ENCODE results near the gene TNFRSF13B. TPM values are rescaled to one million over a fixed set of nuclear protein-coding genes. Genes with fewer than 3 reads are reported as not detected.
"Not testable (repeated sequence)": the region's sequence is repeated elsewhere in the genome, so short reads cannot be mapped to it uniquely, and the experiment has no call there.

The TNFRSF13B gene
- total RNA-seq, 2 donors from 2014 or later: 0.97 to 1.6 TPM

DNA sequence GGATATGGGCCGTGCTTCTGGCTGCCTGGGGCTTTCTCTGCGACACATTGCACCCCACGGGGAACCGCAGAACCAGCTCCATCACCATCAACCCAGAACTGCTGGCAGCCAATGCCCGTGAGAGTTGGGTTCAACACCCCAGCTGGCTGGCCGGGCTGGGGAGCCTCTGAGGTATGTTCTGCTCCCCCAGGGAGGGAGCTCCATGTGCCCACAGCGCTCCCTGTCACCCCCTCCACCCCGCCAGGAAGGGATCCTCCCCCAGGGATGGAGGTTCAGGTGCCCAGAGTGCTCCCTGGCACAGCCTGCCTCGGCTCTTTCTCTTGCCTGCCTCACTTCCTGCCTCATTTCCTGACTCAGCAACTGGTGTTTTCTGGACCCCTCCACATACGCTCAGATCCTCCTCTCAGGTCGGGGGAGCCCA lies 46.1 kb upstream of the TNFRSF13B start:
- Mint-ChIP-seq H3K27me3 (ENCODE audit: insufficient read depth) (peaks cover 3% of the 10 kb centered on the region), H3K9me3 (no peaks in the 10 kb centered on the region), H3K4me3 (no peak overlapping the region), H3K36me3 (ENCODE audit: low read depth) (no peaks in the 10 kb centered on the region), H3K27ac (peak overlapping the region; percentile 62), H3K4me1 (peaks cover 4% of the 10 kb centered on the region)
- peak; percentile 45 for DNase-seq
- Histone ChIP-seq H3K36me3 (ENCODE audit: control insufficient read depth, insufficient read depth, low read length) (no peaks in the 10 kb centered on the region), H3K27me3 (ENCODE audit: control insufficient read depth, insufficient read depth, low read length, poor library complexity, severe bottlenecking) (no peaks in the 10 kb centered on the region), H3K9me3 (ENCODE audit: control insufficient read depth, low read length) (no peaks in the 10 kb centered on the region), H3K27ac (ENCODE audit: low read depth, low read length) (no peak overlapping the region), H3K4me1 (ENCODE audit: control insufficient read depth, insufficient read depth, low read length) (no peaks in the 10 kb centered on the region), H3K4me3 (ENCODE audit: low read length) (no peak overlapping the region), H3K9ac (ENCODE audit: extremely low read depth, low read length, poor library complexity, severe bottlenecking) (no peak overlapping the region)
- 90 to 91% methylated on average over 5 to 11 of the region's 11 CpGs for WGBS, 2 experiments (ENCODE audit: insufficient coverage in 1 of 2, insufficient read length in 1 of 2)
- TF ChIP-seq, protein P1, sequence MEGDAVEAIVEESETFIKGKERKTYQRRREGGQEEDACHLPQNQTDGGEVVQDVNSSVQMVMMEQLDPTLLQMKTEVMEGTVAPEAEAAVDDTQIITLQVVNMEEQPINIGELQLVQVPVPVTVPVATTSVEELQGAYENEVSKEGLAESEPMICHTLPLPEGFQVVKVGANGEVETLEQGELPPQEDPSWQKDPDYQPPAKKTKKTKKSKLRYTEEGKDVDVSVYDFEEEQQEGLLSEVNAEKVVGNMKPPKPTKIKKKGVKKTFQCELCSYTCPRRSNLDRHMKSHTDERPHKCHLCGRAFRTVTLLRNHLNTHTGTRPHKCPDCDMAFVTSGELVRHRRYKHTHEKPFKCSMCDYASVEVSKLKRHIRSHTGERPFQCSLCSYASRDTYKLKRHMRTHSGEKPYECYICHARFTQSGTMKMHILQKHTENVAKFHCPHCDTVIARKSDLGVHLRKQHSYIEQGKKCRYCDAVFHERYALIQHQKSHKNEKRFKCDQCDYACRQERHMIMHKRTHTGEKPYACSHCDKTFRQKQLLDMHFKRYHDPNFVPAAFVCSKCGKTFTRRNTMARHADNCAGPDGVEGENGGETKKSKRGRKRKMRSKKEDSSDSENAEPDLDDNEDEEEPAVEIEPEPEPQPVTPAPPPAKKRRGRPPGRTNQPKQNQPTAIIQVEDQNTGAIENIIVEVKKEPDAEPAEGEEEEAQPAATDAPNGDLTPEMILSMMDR (conservative IDR thresholded peaks at IDR 0.05): no peak

DNA sequence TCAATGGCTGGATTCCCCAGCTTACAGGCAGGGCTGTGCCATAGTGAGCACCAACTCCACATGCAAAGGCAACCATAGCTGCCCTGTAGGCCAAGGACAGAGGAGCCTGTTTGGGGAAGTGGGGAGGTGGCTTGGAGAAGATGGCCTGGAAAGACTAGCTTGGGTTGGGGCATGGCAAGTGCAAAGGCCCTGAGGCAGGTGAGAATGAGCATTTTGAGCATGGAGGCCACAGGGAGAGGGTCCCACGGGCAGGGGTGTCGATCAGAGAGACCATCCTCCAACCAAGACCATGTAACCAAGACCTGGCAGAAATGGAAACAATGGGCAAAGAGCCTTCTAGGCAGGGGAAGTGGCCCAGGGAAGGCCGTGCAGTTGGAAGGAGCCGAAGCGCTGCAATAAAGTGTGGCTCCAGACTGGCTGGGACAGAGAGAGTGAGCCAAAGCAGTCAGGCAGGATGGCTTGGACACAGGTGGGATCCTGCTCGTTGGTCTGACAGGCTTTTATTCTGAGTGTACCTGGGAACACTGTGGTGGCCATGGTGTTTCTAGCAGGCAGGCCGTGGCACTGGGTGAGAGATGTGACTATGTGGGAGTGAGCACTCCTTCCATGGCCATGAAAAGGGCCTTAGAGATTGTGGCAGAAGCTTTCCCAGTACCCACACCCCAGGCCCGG lies 45.6 kb upstream of the TNFRSF13B start:
- no peaks in the 10 kb centered on the region for H3K36me3 Mint-ChIP-seq (ENCODE audit: low read depth)
- H3K27me3 Mint-ChIP-seq (ENCODE audit: insufficient read depth): peaks cover 3% of the 10 kb centered on the region
- no peak overlapping the region for H3K27ac Mint-ChIP-seq
- H3K27me3 ChIP-seq (ENCODE audit: control insufficient read depth, insufficient read depth, low read length, poor library complexity, severe bottlenecking): no peaks in the 10 kb centered on the region
- H3K9me3 ChIP-seq (ENCODE audit: control insufficient read depth, low read length): no peaks in the 10 kb centered on the region
- H3K36me3 ChIP-seq (ENCODE audit: control insufficient read depth, insufficient read depth, low read length): no peaks in the 10 kb centered on the region
- TF ChIP-seq, protein P1 (conservative IDR thresholded peaks at IDR 0.05): no peak
- DNase-seq: no peak
- H3K27ac ChIP-seq (ENCODE audit: low read depth, low read length): no peak overlapping the region
- WGBS, 2 experiments (ENCODE audit: insufficient coverage in 1 of 2, insufficient read length in 1 of 2): 94 to 100% methylated on average over 5 to 8 of the region's 8 CpGs
- H3K4me1 Mint-ChIP-seq: peaks cover 4% of the 10 kb centered on the region
- H3K9me3 Mint-ChIP-seq: no peaks in the 10 kb centered on the region
- H3K4me3 Mint-ChIP-seq: no peak overlapping the region
- H3K4me1 ChIP-seq (ENCODE audit: control insufficient read depth, insufficient read depth, low read length): no peaks in the 10 kb centered on the region
- no peak overlapping the region for H3K9ac ChIP-seq (ENCODE audit: extremely low read depth, low read length, poor library complexity, severe bottlenecking)
- H3K4me3 ChIP-seq (ENCODE audit: low read length): no peak overlapping the region

DNA sequence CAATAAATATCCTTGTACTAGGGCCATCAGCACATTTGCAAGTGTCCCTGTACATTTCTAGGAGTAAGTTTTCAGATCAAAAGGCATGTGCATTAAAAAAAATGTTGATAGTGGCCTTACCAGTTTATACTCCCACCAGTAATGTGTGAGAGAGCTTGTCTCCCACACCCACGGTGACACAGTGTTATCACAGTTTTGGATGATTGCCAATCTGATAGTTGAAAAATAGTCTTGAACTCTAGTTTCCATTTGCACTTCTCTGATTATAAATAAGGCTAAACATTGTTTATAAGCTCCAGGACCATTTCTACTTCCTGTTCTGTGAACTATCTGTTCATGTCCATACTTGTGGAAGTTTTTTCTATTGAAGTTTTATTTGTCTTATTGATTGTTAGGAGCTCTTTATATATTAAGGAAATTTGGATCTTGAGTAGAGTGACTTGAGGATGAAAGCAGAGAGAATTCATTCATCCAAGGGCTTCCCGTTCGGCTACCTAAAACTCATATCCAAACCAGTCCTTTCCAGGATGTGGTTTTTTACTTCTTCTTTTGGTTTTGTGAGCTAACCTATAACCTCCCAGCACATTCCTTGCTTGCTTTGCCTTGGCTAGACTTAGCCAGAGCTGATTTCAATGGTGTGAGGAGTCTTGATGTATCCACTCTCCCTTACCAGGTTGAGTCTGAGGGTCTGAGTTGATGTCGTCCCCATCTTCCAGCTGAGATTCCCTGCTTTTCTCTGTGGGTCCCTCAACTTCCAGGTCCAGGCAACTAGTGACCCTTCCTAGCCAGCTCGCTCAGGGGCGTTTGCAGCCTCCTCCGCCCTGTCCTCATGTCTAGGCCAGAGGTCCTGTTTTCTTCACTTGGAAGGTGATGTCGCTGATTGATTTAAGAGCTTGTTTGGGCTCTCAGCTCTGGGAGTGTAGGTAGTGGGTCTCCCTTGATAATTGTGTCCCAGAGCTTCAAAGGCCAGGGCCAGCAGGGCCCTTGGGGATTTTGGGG lies 44.6 kb upstream of the TNFRSF13B start:
- H3K36me3 Mint-ChIP-seq (ENCODE audit: low read depth); H3K9me3 ChIP-seq (ENCODE audit: control insufficient read depth, low read length); H3K27me3 Mint-ChIP-seq (ENCODE audit: insufficient read depth); DNase-seq; H3K27ac Mint-ChIP-seq; H3K4me1 ChIP-seq (ENCODE audit: control insufficient read depth, insufficient read depth, low read length); H3K27ac ChIP-seq (ENCODE audit: low read depth, low read length); H3K36me3 ChIP-seq (ENCODE audit: control insufficient read depth, insufficient read depth, low read length); H3K9ac ChIP-seq (ENCODE audit: extremely low read depth, low read length, poor library complexity, severe bottlenecking); H3K4me3 Mint-ChIP-seq; H3K4me3 ChIP-seq (ENCODE audit: low read length); H3K9me3 Mint-ChIP-seq; H3K4me1 Mint-ChIP-seq; H3K27me3 ChIP-seq (ENCODE audit: control insufficient read depth, insufficient read depth, low read length, poor library complexity, severe bottlenecking): not testable (repeated sequence)
- 92 to 94% methylated on average over 3 to 8 of the region's 8 CpGs for WGBS, 2 experiments (ENCODE audit: insufficient coverage in 1 of 2, insufficient read length in 1 of 2)

Data from endodermal cell (in vitro differentiated cells).